ENCODE data around the gene CRIM1.

The CRIM1 gene

DNA sequence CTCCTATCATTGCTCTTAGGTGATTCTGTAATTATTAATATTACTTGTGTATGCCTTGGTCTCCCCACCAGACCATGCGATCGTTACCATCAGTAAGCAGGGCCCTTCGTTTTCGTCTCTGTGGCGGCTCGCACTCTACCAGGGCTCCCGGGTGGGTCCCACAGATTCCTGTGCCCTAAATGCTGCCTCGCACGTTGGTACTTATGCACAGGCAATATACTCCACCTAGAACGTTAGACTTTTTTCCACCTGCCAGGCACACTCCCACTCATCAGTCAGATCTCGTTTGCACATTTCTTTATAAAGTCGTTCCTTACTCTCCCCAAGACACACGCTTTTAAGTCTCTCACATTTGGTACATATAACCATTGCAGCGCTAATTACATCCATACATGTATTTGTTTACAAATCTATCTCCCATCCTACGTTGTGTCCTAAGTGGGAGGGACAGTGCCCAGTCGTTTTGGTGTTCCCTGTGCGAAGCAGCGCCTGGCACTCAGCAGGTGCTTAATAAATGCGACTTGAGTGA is 241.5 kb downstream of the CRIM1 start:
- Histone ChIP-seq H3K79me2 (ENCODE audit: insufficient read depth, low read length) (peaks cover 28% of the 10 kb centered on the region), H3K27me3 (ENCODE audit: insufficient read depth, low read length, poor library complexity) (no peaks in the 10 kb centered on the region), H4K20me1 (ENCODE audit: insufficient read depth, low read length) (peaks cover 2% of the 10 kb centered on the region; the same call in 1 of the 2 replicates), H3K9me3 (ENCODE audit: insufficient read depth, low read length, severe bottlenecking) (no peaks in the 10 kb centered on the region), H3K4me1 (ENCODE audit: insufficient read depth, low read length) (peaks cover 27% of the 10 kb centered on the region), H3K9ac (ENCODE audit: low read depth, low read length) (peak overlapping the region; percentile 72), H3K36me3 (ENCODE audit: insufficient read depth, low read length) (no peaks in the 10 kb centered on the region), H3K27ac (ENCODE audit: low read length) (peak overlapping the region; percentile 73), H3K4me3 (ENCODE audit: low read depth in 1 of 2, low read length in 2 of 2) (peak overlapping the region; percentile 31 to 71), H2AFZ (ENCODE audit: low read depth, low read length) (peak overlapping the region; percentile 72), H3K4me2 (ENCODE audit: insufficient read depth, low read length) (peak overlapping the region; percentile 83)
- ATAC-seq (ENCODE audit: insufficient read depth, low read depth) (no peak), DNase-seq (no peak)
- TF ChIP-seq, protein P1, sequence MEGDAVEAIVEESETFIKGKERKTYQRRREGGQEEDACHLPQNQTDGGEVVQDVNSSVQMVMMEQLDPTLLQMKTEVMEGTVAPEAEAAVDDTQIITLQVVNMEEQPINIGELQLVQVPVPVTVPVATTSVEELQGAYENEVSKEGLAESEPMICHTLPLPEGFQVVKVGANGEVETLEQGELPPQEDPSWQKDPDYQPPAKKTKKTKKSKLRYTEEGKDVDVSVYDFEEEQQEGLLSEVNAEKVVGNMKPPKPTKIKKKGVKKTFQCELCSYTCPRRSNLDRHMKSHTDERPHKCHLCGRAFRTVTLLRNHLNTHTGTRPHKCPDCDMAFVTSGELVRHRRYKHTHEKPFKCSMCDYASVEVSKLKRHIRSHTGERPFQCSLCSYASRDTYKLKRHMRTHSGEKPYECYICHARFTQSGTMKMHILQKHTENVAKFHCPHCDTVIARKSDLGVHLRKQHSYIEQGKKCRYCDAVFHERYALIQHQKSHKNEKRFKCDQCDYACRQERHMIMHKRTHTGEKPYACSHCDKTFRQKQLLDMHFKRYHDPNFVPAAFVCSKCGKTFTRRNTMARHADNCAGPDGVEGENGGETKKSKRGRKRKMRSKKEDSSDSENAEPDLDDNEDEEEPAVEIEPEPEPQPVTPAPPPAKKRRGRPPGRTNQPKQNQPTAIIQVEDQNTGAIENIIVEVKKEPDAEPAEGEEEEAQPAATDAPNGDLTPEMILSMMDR (IDR thresholded peaks at IDR 0.05; ENCODE audit: borderline replicate concordance, extremely low read depth, low read length, poor library complexity, severe bottlenecking): no peak
- no peak for TF ChIP-seq EZH2 (IDR thresholded peaks at IDR 0.05; ENCODE audit: borderline replicate concordance, low read depth, low read length, severe bottlenecking)

DNA sequence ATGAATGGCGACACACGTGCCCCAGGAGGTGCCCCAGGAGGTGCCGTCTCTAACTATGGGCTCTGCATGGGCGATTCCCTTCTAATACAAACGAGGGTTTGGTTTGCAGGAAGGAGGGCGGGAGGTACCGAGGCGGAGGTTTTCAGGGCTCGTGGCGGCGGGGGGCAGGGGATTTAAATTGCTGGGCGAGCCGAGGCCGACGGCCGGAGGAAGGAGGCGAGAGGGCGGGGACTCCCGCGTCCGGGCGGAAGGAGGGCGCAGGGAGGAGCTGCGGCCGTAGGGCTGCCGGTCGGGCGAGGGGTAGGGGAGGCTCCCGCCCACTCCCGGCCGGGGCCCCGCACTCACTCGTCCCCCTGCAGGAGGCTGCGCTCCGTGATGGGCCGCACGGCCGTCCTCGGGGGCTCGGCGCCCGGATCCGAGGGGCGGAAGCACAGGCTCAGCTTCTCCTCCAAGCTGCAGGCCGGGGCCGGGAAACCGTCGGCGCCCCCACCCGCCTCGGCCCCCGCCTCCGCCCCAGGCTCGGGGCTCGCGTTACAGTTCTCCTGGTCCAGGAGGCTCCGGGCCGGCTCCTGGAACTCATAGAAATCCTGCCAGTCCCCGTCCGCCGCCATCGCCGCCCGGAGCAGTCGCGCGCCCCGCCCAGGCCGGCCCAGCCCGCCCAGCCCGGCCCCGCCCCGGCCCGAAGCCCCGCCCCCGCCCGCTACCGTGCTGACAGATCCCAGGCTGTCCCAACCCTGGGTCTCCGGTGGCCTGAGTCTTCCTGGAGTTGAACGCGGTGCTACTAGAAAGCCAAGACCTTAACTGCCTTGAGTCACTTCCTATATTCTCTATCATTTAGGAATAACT is 242.2 kb downstream of the CRIM1 start, which contains the start of gene FEZ2:
TSS of gene FEZ2 (minus strand) at position 637 of the 846 bp plus-strand sequence. CDS start at position 611, 26 bp downstream.
- Histone ChIP-seq H3K27ac (ENCODE audit: low read length) (peak within 1 kb of the TSS; percentile 73), H4K20me1 (ENCODE audit: insufficient read depth, low read length) (peaks cover 2% of the 10 kb centered on the region; the same call in 1 of the 2 replicates), H3K4me2 (ENCODE audit: insufficient read depth, low read length) (peak within 1 kb of the TSS; percentile 83), H3K9me3 (ENCODE audit: insufficient read depth, low read length, severe bottlenecking) (no peaks in the 10 kb centered on the region), H3K36me3 (ENCODE audit: insufficient read depth, low read length) (no peaks in the 10 kb centered on the region), H3K27me3 (ENCODE audit: insufficient read depth, low read length, poor library complexity) (no peaks in the 10 kb centered on the region), H3K4me1 (ENCODE audit: insufficient read depth, low read length) (peaks cover 27% of the 10 kb centered on the region), H3K9ac (ENCODE audit: low read depth, low read length) (peak within 1 kb of the TSS; percentile 72), H3K4me3 (ENCODE audit: low read depth in 1 of 2, low read length in 2 of 2) (peak within 1 kb of the TSS; percentile 31 to 71), H3K79me2 (ENCODE audit: insufficient read depth, low read length) (peaks cover 28% of the 10 kb centered on the region), H2AFZ (ENCODE audit: low read depth, low read length) (peak within 1 kb of the TSS; percentile 95)
- ATAC-seq (ENCODE audit: insufficient read depth, low read depth) (peak; percentile 92), DNase-seq (peak; percentile 76)
- TF ChIP-seq EZH2 (IDR thresholded peaks at IDR 0.05; ENCODE audit: borderline replicate concordance, low read depth, low read length, severe bottlenecking): no peak
- TF ChIP-seq, protein P1 (IDR thresholded peaks at IDR 0.05; ENCODE audit: borderline replicate concordance, extremely low read depth, low read length, poor library complexity, severe bottlenecking): no peak

All from DND-41 (cell line).